GM19240 (cell line): Measurements from ENCODE around the gene FAM219A.
A peak's percentile ranks its signal among the peaks of the same experiment; 100 is the strongest.
"Not testable (repeated sequence)": the region's sequence is repeated elsewhere in the genome, so short reads cannot be mapped to it uniquely, and the experiment has no call there.

ENCODE experiments used
- DNase-seq: peaks from one replicate; pipeline ENCODE4 v3.0.0; 2011; ENCODE audit warnings: low spot score; ENCODE audit not compliant: insufficient read length

Gene FAM219A

DNA sequence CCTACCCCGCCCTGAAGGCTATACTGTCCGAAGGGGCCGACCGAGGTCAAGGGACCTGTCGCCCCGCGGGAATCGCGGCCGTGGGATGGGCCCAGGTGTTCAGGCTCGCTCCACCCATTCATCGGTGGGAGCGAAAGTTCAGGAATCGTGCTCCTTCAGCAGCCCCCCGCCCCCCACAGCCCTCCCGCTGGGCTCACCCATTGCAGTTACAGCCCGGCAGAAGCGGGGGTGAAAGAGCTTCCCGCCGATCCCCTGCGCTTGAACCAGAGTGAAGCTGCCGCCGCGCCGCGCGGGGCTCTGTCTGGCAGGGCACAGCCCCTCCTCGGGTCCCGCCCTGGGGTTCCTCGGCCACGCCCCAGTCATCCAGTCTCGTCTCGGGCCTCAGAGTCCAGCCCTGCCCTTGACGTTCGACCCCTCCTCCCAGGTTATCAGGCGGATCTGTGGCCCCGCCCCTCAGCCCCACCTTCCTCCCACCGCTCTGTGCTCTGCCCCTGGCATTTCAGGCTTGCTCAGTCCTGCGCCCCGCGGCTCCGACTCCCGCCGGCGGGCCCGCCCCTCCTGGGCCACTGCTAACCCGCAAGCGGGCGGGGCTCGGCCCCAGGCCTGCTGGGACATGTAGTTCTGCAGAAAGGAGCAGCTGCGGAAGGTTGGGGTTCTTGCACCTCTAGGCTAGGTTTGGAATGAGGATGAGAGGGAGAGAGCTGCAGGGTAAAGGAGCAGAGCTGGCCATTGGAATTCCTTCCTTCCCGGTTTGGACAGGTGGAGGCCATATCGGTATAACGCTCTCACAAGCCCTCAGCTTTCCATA is 81.6 kb downstream of the FAM219A start, which contains the start of gene MYORG:
TSS of gene MYORG (minus strand) at position 303 of the 808 bp plus-strand sequence. CDS start 3,955 bp downstream, outside the sequence.
- DNase-seq, result peak; percentile 98

DNA sequence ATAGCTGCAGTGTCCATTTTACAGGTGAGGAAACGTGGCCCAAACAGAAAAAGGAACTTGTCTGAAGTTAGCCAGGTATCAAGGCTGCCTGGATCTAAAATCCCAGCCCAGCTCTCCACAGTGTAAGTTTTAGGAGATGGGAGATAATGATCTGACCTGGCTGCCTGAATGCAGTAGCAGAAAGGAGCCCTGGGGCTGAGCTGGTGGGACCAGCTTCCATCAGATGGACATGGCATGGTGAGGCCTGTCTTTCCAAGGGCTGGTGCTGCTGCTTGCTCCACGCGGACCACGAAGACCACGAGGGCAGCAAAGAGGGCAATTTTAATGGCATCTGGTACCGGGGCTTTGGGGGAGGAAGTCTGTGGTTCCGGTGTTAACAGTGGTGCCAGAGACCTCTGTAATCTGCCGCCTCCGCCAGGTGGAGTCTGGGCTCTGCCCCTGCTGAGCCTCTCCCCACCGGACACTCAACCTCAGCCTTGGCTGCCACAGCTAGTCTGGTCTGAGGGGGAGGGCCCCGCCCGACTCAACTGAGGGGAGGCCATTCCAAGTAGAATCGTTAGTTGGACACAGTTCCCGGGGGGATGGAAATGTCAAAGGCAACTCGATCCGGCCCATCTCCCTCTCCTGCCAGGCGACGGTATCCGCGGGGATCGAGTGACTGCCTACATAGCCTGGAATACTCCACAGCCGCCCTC is 82.3 kb downstream of the FAM219A start:
- DNase-seq, result peak; percentile 67

DNA sequence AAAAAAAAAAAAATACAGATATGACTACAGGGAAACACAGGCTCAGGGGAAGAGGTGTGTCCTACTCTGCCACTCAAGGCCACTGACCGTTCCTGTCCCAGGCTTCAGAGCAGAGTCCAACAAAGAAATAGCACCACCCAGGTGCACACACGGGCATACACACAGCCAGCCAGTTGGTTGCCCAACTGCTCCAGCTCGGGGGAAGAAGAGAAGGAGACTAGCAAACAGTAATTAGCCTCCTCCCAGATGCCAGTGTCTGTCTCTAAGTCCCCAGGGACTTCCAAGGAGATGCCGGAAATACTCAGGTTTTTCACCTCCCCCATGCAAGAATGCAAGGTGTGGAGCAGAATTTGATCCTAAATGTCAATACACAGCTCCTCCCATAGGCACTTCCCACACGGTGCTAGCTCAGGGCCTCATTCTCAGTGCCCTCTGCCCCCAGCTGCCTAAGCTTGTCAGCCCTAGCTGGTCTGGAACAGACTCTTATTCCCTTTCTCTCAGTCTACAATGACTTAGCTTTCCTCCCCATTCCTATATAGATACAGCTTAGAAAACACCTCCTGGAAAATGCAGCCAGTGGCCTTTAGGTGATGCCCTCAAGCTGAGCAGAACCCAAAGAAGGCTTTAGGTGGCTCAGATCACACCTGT is 83.3 kb downstream of the FAM219A start:
- no peak for DNase-seq

DNA sequence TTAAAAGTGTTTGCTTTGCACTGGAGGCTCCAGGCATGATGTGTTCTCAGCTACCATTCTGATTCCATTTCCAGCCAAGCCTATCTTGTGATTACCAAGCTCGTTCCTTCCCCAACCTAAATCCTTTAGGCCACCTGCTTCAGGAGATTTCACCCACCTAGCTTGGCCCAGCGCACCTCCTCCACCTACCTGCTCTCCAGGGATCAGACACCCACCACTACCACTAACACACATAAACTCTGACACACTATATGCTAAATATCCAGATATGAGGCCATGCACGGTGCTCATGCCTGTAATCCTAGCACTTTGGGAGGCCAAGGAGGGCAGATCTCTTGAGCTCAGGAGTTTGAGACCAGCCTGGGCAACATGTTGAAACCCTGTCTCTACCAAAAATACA is 84.0 kb downstream of the FAM219A start:
- DNase-seq, result no peak

DNA sequence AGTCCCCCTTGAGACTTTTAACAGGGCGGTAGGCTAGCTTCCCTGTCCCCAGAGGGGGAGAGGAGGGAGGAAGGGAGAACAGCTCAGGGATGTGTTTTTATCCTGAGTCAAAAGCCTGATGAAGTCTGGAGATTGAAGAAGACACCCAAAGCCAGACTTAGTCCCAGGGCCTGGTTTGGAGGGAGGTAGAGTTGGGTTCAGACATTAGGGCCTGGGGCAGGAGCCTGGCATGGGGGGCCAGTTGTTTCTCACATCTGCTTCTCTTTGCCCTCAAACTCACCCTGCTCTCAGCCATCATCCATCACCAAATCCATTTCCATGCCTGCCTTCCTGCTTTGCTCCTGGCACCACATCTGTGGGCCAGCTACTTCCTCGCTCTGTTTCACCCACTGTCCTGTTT is 84.6 kb downstream of the FAM219A start:
- no peak for DNase-seq

DNA sequence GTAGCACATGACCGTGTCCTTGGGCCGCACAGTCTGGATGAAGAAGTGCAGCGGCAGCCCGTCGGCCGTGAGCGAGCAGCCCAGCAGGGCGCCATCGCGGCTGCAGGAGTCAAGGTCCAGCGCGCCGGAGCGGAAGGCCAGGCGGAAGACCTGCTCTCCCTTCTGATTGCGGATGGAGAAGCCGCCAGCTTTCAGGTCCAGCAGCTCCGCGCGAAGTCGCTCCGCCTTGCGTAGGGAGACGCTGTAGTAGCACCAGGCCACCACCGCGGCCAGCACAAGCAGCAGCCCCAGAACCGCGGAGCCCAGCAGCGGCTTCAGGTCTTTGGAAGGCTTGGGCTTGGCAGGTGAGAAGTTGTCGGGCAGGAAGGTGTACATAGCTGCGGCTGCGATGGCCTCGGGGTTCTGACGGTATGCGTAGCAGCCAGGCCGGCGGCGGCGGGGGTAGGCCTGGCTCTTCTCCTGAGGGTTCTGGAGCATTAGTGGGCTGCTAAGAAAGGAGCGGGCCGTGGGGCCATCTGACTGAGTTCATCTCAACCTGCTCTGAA is 85.8 kb downstream of the FAM219A start:
- DNase-seq, result no peak

DNA sequence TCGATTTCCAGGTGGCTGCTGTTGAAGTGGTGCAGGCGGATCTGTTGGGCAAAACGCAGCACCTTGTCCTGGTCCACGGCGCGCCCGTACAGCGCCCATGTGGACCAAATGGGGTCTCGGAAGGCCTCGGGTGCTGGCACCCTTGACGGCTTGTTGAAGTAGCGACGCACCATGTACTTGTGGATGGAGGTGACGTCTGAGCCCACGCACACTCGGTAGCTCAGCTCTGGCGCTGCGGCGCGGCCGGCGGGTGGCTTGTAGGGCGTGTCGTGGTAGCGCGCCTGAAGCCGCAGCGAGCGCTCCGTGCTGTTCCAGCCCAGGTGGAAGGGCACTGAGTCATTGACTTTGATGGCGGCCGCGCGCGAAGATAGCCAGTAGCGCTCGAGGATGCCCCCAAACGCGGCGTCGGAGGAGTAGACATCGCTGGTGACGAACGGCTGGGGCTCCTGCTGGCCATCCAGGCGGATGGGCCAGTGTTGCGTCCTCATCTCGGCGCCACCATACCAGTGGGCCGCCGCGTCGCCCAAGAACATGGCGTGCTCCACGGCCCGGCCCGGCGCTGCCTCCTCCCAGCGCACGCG is 86.4 kb downstream of the FAM219A start:
- DNase-seq, result no peak

DNA sequence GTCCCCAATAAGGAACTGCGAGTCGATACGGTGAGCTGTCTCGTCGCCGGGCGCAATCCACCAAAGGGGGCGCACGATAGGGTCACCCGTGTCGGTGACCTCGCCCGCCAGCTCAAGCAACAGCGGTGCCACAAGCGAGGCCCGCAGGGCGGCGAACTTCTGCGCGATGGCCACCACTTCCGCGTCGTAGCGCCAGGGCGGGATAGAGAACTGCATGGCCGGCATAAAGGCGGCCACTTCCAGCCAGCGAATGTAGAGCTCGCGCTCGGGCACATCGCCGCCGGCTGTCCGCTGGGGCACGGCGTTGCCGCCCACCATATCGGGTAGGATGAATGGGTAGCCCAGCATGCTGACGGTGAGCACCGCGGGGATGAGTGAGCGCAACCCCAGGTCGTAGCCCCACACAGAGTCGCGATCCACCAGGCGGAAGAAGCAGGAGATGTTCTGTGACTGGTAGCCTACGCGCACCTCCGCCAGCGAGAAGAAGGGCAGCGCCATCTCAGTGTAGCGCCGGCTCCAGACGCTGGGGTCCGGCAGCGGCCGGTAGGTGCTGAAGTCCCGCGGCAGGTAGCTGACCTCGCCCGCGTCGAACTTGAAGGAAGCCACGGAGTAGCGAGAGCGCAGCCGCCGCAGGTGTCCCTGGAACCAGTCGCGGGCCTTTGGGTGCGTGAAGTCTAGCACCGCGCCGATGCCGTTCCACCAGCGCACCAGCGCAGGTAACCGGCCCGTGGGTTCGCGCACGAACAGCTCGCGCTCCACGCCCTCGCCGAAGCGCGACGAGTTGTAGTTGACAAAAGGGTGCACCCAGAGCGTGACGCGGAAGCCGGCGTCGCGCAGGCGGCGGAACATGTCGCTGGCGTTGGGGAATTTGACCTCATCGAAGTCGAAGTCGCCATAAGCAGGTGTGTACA is 87.1 kb downstream of the FAM219A start:
- no peak for DNase-seq

DNA sequence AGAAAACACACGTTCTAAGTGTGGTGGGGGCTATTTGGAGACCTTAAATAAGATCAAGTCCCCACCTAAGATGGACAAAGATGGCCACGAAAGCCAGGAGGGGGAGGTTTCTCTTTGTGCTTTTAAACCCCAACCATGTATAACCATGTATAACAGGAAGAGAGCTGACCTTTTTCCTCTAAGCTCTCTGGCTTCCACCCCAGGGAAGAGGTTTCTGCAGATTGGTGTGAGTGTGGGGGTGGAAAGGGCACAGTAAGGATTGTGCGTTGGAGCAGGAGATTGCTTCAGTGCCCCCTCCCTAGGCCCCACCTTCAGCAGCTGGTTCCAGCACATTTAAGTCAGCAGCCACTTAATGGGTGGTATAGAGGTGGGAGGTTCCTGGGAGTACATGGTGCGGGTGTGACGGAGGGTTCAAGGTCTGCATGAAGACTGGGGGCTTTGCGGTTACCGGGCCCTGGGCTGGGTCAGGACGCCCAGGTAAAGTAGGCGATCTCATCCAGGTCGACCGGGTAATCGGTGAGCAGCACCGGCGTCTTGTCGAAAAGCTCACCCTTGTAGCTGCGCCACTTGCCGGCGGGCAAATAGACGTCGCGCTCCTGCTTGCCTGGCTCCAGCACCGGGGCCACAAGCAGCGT is 87.9 kb downstream of the FAM219A start:
- no peak for DNase-seq

DNA sequence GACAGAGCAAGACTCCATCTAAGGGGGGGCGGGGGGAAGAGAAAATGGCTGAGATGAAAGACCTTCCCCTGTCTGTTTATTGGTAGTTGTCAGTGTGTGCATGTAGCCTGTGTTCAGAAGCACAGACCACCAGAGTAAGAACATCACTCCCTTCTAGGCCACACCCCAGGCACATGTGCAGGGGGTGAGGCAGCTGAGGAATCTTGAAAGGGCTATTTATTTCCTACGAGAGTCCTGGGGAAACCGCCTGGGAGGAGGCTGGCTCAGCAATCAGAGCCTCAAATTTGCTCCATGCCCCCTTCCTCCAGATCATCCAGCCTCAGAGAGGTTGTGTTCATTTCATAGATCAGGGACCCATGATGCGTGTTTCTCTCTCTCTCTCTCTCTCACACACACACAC is 88.7 kb downstream of the FAM219A start:
- no peak for DNase-seq

DNA sequence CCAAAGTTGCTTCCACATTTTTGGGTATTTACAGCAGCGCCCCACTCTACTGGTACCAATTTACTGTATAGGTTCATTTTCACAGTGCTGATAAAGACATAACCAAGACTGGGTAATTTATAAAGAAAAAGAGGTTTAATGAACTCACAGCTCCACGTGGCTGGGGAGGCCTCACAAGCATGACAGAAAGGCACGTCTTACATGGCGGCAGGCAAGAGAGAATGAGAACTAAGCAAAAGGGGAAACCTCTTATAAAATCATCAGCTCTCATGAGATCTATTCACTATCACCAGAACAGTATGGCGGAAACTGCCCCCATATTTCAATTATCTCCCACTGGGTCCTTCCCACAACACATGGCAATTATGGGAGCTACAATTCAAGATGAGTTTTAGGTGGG is 89.6 kb downstream of the FAM219A start:
- not testable (repeated sequence) for DNase-seq

DNA sequence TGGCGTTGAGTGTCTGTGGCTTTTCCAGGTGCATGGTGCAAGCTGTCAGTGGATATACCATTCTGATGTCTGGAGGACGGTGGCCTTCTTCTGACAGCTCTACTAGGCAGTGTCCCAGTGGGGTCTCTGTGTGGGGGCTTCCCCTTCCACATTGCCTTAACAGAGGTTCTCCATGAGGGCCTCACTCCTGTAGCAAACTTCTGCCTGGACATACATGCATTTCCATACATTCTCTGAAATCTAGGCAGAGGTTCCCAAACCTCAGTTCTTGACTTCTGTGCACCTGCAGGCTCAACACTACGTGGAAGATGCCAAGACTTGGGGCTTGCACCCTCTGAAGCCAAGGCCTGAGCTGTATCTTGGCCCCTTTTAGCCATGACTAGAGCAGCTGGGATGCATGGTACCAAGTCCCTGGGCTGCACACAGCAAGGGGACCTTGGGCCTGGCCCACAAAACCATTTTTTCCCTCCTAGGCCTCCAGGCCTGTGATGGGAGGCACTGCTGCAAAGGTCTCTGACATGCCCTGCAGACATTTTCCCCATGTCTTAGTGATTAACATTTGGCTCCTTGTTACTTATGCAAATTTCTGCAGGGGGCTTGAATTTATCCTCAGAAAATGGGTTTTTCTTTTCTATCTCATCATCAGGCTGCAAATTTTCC is 90.5 kb downstream of the FAM219A start:
- DNase-seq, result not testable (repeated sequence)

DNA sequence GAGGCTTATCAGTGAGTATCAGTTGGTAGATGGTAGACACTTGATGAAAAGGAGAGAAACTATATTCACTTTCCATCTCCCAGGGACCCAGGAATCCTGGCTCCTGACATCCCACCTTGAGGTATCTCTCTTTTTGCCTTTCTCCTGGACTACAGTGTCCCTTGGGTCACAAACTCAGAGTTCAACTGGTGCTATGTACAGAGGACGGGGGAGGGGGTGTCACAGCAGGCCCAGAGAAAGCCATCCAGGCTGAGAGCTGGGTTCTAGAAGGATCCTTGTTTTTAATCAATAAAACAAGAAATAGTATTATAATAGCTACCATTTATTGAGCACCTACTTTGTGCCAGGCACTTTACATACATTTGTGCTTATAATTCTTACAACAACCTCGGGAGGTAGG is 92.0 kb downstream of the FAM219A start:
- DNase-seq, result no peak

DNA sequence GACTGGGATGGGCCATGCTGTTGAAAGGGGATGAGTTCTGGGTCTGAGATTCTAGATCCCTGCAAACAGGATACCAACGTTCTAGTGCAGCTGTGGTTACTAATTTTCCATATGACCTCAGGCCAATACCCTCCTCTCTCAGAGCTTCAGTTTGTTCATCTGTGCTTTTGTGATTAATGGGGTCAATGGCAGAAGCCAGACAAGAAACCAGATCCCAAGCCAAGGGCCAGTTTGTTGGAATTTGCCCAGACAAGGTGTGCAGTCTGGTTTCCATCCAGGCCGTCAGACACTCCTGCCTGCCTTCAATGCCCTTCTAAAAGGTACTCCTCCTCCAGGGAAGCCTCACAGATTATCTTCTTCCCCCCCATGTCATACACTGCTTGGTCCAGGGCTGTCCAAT is 93.1 kb downstream of the FAM219A start:
- DNase-seq, result no peak

DNA sequence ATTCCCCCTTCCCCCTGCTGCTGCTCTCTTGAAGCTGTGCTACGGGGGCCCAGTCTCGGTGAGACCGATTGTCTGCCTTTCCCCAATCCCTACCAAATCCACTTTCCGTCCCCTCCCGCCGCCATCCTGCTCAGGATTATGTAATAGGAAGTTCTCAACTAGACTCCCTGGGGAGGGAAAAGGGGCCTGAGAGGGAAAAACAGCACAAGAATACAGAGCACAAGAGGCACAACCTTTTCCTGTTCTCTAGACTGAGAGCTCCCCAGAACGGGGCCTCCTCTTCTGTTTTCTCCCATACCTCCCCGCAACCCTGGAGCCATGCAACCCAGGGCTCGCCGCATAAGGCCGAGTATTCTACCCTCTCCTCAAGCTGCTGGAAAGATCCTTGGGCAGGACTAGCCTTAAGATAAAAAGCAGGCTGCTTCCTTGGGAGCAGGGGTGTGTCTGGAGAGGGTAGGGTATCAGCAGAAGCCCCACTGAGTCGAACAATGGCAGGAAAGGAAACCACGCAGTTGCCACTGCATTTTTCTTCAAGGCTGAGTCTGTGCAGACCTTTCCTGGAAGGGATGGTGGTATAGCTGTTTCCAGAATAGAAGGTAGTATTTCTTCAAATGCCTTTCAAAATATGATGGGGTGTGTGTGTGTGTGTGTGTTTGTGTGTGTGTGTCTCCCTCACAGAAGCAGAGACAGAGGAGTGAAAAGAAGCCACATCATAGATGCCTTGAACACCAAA is 94.6 kb downstream of the FAM219A start:
- DNase-seq, result no peak

DNA sequence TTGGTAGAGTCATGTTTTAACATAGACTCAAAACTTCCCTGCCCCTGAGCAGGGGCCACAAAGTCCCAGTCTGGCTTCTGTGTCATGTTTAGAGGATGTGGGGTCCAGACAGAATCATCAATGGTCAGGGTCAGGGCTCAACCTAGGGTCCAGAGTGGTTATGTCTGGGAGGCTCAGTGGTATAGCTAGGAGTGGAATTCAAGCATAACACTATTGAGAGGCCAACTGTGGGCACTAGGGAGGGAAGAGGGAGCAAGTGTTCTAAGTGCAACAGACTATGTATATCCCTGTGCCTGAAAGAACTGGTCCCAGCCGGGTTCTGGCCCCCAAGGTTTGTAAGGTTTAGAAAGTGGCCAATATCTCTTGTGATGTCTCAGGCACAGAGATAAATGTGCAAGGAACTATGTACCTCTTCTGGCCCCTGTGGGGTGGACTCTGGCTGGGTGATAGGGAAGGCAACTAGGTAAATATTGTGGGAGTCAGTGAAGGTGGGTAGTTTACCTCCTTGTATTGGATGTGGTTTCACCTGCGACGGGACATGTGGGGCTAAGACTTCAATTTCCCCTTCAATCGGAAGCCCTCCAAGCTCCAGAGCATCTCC is 95.7 kb downstream of the FAM219A start:
- no peak for DNase-seq

DNA sequence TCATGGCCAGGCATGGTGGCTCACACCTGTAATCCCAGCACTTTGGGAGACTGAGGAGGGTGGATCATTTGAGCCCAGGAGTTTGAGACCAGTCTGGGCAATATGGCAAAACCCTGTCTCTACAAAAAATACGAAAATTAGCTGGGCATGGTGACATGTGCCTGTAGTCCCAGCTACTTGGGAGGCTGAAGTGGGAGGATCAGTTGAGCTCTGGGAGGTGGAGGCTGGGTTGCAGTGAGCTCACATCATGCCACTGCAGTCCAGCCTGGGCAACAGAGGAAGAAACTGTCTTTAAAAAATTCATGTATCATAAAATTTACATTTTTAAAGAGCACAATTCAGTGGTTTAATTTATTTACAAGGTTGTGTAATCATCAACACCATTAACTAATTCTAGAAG is 105.4 kb downstream of the FAM219A start:
- not testable (repeated sequence) for DNase-seq

DNA sequence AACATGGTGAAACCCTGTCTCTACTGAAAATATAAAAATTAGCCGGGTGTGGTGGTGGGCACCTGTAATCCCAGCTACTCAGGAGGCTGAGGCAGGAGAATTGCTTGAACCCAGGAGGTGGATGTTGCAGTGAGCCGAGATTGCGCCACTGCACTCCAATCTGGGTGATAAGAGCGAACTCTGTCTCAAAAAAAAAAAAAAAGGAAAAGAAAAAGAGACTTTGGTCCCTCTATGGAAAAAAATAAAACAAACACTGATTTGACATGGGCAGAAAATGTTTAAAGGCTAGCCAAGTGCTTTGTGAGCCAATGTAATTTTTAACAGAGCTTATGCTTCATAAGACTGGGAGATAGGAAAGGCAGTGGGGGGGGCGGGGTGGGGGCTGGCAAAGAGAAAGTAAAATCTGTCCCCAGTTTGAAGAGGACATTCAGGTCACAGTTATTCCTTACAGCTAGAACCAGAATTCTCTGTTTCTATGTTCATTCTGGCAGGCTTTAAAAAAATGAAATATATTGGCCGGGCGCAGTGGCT is 106.2 kb downstream of the FAM219A start:
- DNase-seq, result not testable (repeated sequence)
